Caco-2 (cell line): ENCODE measurements around the gene CARD14. TPM values are rescaled to one million over a fixed set of nuclear protein-coding genes. Genes with fewer than 3 reads are reported as not detected.

Experiments
- BruUV-seq: library from RNA; stranded (reverse); fragments of 400-500 nt; replicated peaks from 2 replicates; lab custom pipeline; 2021; lab: Mats Ljungman, UMichigan
- CTCF ChIA-PET: fragments of 300-600 bp; sonication (Branson Sonifier 250); formaldehyde crosslinking; loops from one replicate; lab custom pipeline; 2022; ENCODE audit warnings: antibody characterized with exemption; lab: Charles Lee
- POLR2A ChIA-PET: fragments of 300-600 bp; sonication (Branson Sonifier 250); formaldehyde crosslinking; loops from one replicate; lab custom pipeline; 2022; ENCODE audit warnings: antibody characterized with exemption; lab: Charles Lee
- DNase-seq, 2 experiments: peaks; one replicate each; pipeline versions ENCODE4 v3.0.0 to v3.0.0-alpha.2; 2020 to 2022
- H3K27me3 ChIP-seq: replicated peaks from 2 replicates; pipeline ENCODE4 v1.6.0; 2011; ENCODE audit warnings: low read length; ENCODE audit not compliant: control insufficient read depth, insufficient read depth
- H3K36me3 ChIP-seq: 2 replicates; pipeline ENCODE4 v1.5.1; 2011; ENCODE audit warnings: low read length; ENCODE audit not compliant: control insufficient read depth, insufficient read depth
- H3K4me1 ChIP-seq: fragments of 250-450 bp; sonication (Bioruptor Pico); 2 replicates; pipeline ENCODE4 v1.5.1; 2020; ENCODE audit warnings: mild to moderate bottlenecking
- H3K4me3 ChIP-seq: 2 replicates; pipeline ENCODE4 v1.5.1; 2011; ENCODE audit warnings: low read depth, mild to moderate bottlenecking, control low read depth, low read length
- H3K9me3 ChIP-seq: fragments of 250-450 bp; sonication (Bioruptor Pico); 2 replicates; pipeline ENCODE4 v1.5.1; 2020; ENCODE audit warnings: mild to moderate bottlenecking, moderate library complexity
- H3K27ac Mint-ChIP-seq: one replicate; pipeline ENCODE4 v1.8.0; 2022; ENCODE audit warnings: mixed read lengths; ENCODE audit not compliant: unreplicated experiment
- H3K27me3 Mint-ChIP-seq: one replicate; pipeline ENCODE4 v1.8.0; 2022; ENCODE audit warnings: mixed read lengths; ENCODE audit not compliant: insufficient read depth, unreplicated experiment
- H3K36me3 Mint-ChIP-seq: one replicate; pipeline ENCODE4 v1.8.0; 2022; ENCODE audit warnings: mild to moderate bottlenecking, mixed read lengths; ENCODE audit not compliant: insufficient read depth, unreplicated experiment
- H3K4me1 Mint-ChIP-seq: one replicate; pipeline ENCODE4 v1.8.0; 2022; ENCODE audit warnings: low read depth, mixed read lengths; ENCODE audit not compliant: unreplicated experiment
- H3K4me3 Mint-ChIP-seq: one replicate; pipeline ENCODE4 v1.8.0; 2022; ENCODE audit warnings: mild to moderate bottlenecking, moderate library complexity, mixed read lengths; ENCODE audit not compliant: unreplicated experiment
- H3K9me3 Mint-ChIP-seq: one replicate; pipeline ENCODE4 v1.8.0; 2022; ENCODE audit warnings: mixed read lengths; ENCODE audit not compliant: unreplicated experiment
- CTCF ChIP-seq, 2 experiments: fragments of 200-600 bp in 1 of 2; IDR thresholded peaks; 1 replicate in 1 of 2; 2 replicates in 1 of 2; pipeline versions ENCODE4 v1.5.1 to v1.8.0; 2011 to 2022; ENCODE audit warnings: antibody characterized with exemption in 1 of 2, control low read depth in 1 of 2, inconsistent platforms in 1 of 2, low read depth in 1 of 2, low read length in 1 of 2, mild to moderate bottlenecking in 1 of 2, moderate library complexity in 1 of 2; ENCODE audit not compliant: insufficient read depth in 1 of 2, severe bottlenecking in 1 of 2, unreplicated experiment in 1 of 2
- intact Hi-C: fragments of 100-400 bp; cut with micrococcal nuclease; formaldehyde crosslinking; loops from one replicate; pipeline ENCODE4 v1.10.0; 2022; ENCODE audit not compliant: unreplicated experiment
- total RNA-seq: library from RNA; stranded (reverse); gene quantifications from 2 replicates; pipeline ENCODE4 v1.2.3, GENCODE V29; 2022

Gene CARD14
- total RNA-seq, 1 experiment from 2014 or later: 1.3 TPM

GRCh38 chr17:80180192-80180591 is 10.4 kb downstream of the CARD14 start:
- Mint-ChIP-seq H3K36me3 (peaks cover 4% of the 10 kb centered on the region), H3K27ac (no peak overlapping the region), H3K27me3 (no peaks in the 10 kb centered on the region), H3K9me3 (no peaks in the 10 kb centered on the region), H3K4me1 (peaks cover 6% of the 10 kb centered on the region), H3K4me3 (no peak overlapping the region)
- Histone ChIP-seq H3K4me3 (no peak overlapping the region), H3K27me3 (no peaks in the 10 kb centered on the region), H3K9me3 (no peaks in the 10 kb centered on the region), H3K4me1 (peaks cover 5% of the 10 kb centered on the region), H3K36me3 (no peaks in the 10 kb centered on the region)
- intact Hi-C loops: no loop called here
- no peak for TF ChIP-seq CTCF (IDR thresholded peaks at IDR 0.05; ENCODE audit: insufficient read depth in 1 of 2, low read depth in 1 of 2, low read length in 1 of 2, severe bottlenecking in 1 of 2, unreplicated experiment in 1 of 2)
- ChIA-PET POLR2A (no interaction called here), CTCF (no interaction called here)
- no peak for DNase-seq
- BruUV-seq: no TSS peak

- no peak for TF ChIP-seq CTCF (IDR thresholded peaks at IDR 0.05; ENCODE audit: insufficient read depth in 1 of 2, low read depth in 1 of 2, low read length in 1 of 2, severe bottlenecking in 1 of 2, unreplicated experiment in 1 of 2)
- CTCF ChIA-PET: interaction anchor here (0.6 kb wide), 1 partner anchor 14 kb away, joined by 3 read pairs; no protein-coding TSS in a partner anchor
- POLR2A ChIA-PET: interaction anchor here (0.6 kb wide), 1 partner anchor 310 kb away, joined by 3 read pairs; no protein-coding TSS in a partner anchor
Observed at GRCh38 chr17:80181431-80181830, 11.6 kb downstream of the CARD14 start.

GRCh38 chr17:80182118-80182844 is 12.5 kb downstream of the CARD14 start:
- BruUV-seq: no TSS peak

More at GRCh38 chr17:80181431-80181830, 11.6 kb downstream of the CARD14 start:
- Mint-ChIP-seq H3K27ac (no peak overlapping the region), H3K4me1 (no peaks in the 10 kb centered on the region), H3K27me3 (no peaks in the 10 kb centered on the region), H3K4me3 (no peak overlapping the region), H3K36me3 (no peaks in the 10 kb centered on the region), H3K9me3 (no peaks in the 10 kb centered on the region)
- no peaks in the 10 kb centered on the region for H3K27me3 ChIP-seq
- intact Hi-C loops: no loop called here
- no TSS peak for BruUV-seq
- no peaks in the 10 kb centered on the region for H3K36me3 ChIP-seq
- H3K4me1 ChIP-seq: no peaks in the 10 kb centered on the region
- no peak overlapping the region for H3K4me3 ChIP-seq
- H3K9me3 ChIP-seq: no peaks in the 10 kb centered on the region
- DNase-seq: no peak

More at GRCh38 chr17:80182118-80182844, 12.5 kb downstream of the CARD14 start:
- H3K9me3 ChIP-seq: no peaks in the 10 kb centered on the region
- Mint-ChIP-seq H3K9me3 (no peaks in the 10 kb centered on the region), H3K36me3 (no peaks in the 10 kb centered on the region), H3K4me1 (no peaks in the 10 kb centered on the region), H3K27me3 (no peaks in the 10 kb centered on the region), H3K4me3 (no peak overlapping the region), H3K27ac (no peak overlapping the region)
- H3K4me3 ChIP-seq: no peak overlapping the region
- DNase-seq: no peak
- H3K27me3 ChIP-seq: no peaks in the 10 kb centered on the region
- intact Hi-C loops: no loop called here
- no peaks in the 10 kb centered on the region for H3K36me3 ChIP-seq
- no peak for TF ChIP-seq CTCF (IDR thresholded peaks at IDR 0.05; ENCODE audit: insufficient read depth in 1 of 2, low read depth in 1 of 2, low read length in 1 of 2, severe bottlenecking in 1 of 2, unreplicated experiment in 1 of 2)
- ChIA-PET CTCF (interaction anchor here (0.6 to 1.1 kb wide), 2 partner anchors 13 to 18 kb away, joined by 3 read pairs; no protein-coding TSS in a partner anchor), POLR2A (no interaction called here)
- no peaks in the 10 kb centered on the region for H3K4me1 ChIP-seq
